ENCODE measurements around the gene GBP3.
"Not testable (repeated sequence)": the region's sequence is repeated elsewhere in the genome, so short reads cannot be mapped to it uniquely, and the experiment has no call there.

GBP3 gene

DNA sequence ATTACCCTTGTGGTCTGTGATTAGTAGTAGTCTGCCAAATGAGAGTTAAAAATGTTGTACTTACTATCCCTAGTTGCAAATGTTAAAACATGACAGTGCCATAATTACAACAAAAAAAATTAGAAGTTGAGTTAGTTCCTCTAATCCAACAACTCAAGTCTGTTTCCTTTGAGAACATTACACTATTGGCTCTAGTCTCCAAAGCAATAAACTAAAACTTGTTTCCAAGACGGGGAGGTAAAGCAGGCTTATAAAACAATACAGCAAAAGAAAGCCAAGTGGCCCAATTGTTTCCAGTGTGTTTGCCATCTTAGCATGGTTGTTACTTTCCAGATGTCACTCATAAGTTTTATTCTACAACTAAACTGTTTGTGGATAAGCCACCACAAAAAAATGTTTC, 41.8 kb downstream of the GBP3 start:
- peaks cover 11% of the 10 kb centered on the region for H3K79me2 ChIP-seq (ENCODE audit: control insufficient read depth, insufficient read depth, low read length)
- no peak overlapping the region for H3K18ac ChIP-seq (ENCODE audit: low read length)
- H3K4me1 ChIP-seq (ENCODE audit: control insufficient read depth, low read depth, low read length) = no peaks in the 10 kb centered on the region
- no peak overlapping the region for H4K5ac ChIP-seq (ENCODE audit: low read length)
- no peak overlapping the region for H2AK5ac ChIP-seq (ENCODE audit: low read length)
- no peak overlapping the region for H3K4me3 ChIP-seq (ENCODE audit: low read length)
- no peak overlapping the region for H2BK120ac ChIP-seq (ENCODE audit: low read depth, low read length)
- WGBS (ENCODE audit: extremely low coverage, insufficient coverage, low lambda C conversion rate) = no CpG with 5 or more reads among the region's 1 CpG
- H3K27ac ChIP-seq (ENCODE audit: low read depth, low read length) = no peak overlapping the region
- H3K23ac ChIP-seq (ENCODE audit: low read length) = no peak overlapping the region
- H3K56ac ChIP-seq (ENCODE audit: low read length) = no peak overlapping the region
- no peak overlapping the region for H2BK5ac ChIP-seq (ENCODE audit: low read length)
- H4K8ac ChIP-seq (ENCODE audit: low read depth, low read length) = no peak overlapping the region
- no peaks in the 10 kb centered on the region for H3K27me3 ChIP-seq (ENCODE audit: insufficient read depth, low read length, poor library complexity)
- H3K9ac ChIP-seq (ENCODE audit: low read length) = no peak overlapping the region
- peaks cover 7% of the 10 kb centered on the region for H3K79me1 ChIP-seq (ENCODE audit: low read length)
- no peaks in the 10 kb centered on the region for H3K36me3 ChIP-seq (ENCODE audit: control insufficient read depth, insufficient read depth, low read length)
- DNase-seq = no peak
- no peak overlapping the region for H3K4me2 ChIP-seq (ENCODE audit: low read length)
- no peak overlapping the region for H2BK15ac ChIP-seq (replicated peaks; ENCODE audit: low read depth)
- H3K4ac ChIP-seq (ENCODE audit: low read depth, low read length) = no peak overlapping the region

DNA sequence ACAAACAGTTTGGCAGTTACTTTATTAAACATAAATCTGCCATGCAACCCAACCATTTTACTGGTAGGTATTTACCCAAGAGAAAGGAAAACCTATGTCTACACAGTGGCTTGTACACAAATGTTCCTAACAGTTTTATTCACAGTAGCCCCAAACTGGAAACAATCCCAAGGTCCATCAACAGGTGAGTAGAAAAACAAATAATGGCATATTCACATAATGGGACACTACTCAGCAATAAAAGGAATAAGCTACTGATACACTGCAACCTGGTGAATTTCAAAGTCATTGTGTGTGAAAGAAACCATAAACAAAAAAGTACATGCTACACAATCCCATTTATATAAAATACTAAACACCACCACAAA, 42.9 kb downstream of the GBP3 start:
- H3K4ac ChIP-seq (ENCODE audit: low read depth, low read length) = no peak overlapping the region
- H3K23ac ChIP-seq (ENCODE audit: low read length) = no peak overlapping the region
- H3K27ac ChIP-seq (ENCODE audit: low read depth, low read length) = no peak overlapping the region
- peaks cover 3% of the 10 kb centered on the region for H3K79me1 ChIP-seq (ENCODE audit: low read length)
- H2AK5ac ChIP-seq (ENCODE audit: low read length) = no peak overlapping the region
- no peak overlapping the region for H3K4me3 ChIP-seq (ENCODE audit: low read length)
- H2BK15ac ChIP-seq (replicated peaks; ENCODE audit: low read depth) = no peak overlapping the region
- no peak overlapping the region for H3K4me2 ChIP-seq (ENCODE audit: low read length)
- H3K27me3 ChIP-seq (ENCODE audit: insufficient read depth, low read length, poor library complexity) = no peaks in the 10 kb centered on the region
- no peaks in the 10 kb centered on the region for H3K4me1 ChIP-seq (ENCODE audit: control insufficient read depth, low read depth, low read length)
- no peak for DNase-seq
- no peak overlapping the region for H2BK5ac ChIP-seq (ENCODE audit: low read length)
- no peak overlapping the region for H3K56ac ChIP-seq (ENCODE audit: low read length)
- H3K36me3 ChIP-seq (ENCODE audit: control insufficient read depth, insufficient read depth, low read length) = no peaks in the 10 kb centered on the region
- no peak overlapping the region for H4K8ac ChIP-seq (ENCODE audit: low read depth, low read length)
- peaks cover 8% of the 10 kb centered on the region for H3K79me2 ChIP-seq (ENCODE audit: control insufficient read depth, insufficient read depth, low read length)
- no peak overlapping the region for H2BK120ac ChIP-seq (ENCODE audit: low read depth, low read length)
- no peak overlapping the region for H4K5ac ChIP-seq (ENCODE audit: low read length)
- H3K18ac ChIP-seq (ENCODE audit: low read length) = no peak overlapping the region
- no peak overlapping the region for H3K9ac ChIP-seq (ENCODE audit: low read length)

DNA sequence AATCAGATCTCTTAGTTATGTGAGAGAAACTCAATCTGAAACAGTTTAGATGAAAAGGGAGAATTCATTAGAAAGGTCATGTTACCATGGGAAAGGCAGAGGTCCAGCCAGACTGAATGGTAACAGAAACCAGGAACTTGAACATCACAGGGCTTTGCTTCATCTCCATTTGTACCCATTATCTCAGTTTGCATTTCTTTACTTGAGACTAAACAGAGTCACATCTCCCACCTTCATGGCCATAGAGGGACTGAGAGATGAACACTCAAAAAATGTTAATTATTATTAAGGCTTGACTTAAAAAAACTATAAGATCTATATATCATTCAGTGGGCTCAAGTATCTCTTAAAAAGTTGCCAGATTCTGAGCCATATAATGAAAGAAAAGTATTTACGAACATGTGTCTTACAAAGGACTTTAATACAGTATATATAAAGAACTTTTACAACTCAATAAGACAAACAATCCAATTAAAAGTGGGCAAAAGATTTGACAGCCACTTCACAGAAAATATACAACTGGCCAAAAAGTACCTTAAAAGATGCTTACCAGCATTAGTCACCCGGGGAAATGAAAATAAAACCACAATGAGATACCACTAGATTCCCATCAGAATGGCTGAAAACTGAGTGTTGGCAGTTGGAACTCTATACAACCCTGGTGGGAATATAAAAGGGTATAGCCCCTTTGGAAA, 43.5 kb downstream of the GBP3 start:
- DNase-seq = no peak
- Histone ChIP-seq H3K18ac (ENCODE audit: low read length) (no peak overlapping the region), H2AK5ac (ENCODE audit: low read length) (no peak overlapping the region), H3K4me2 (ENCODE audit: low read length) (no peak overlapping the region), H3K79me1 (ENCODE audit: low read length) (peaks cover 3% of the 10 kb centered on the region), H2BK15ac (replicated peaks; ENCODE audit: low read depth) (no peak overlapping the region), H3K4ac (ENCODE audit: low read depth, low read length) (no peak overlapping the region), H4K8ac (ENCODE audit: low read depth, low read length) (no peak overlapping the region), H3K4me3 (ENCODE audit: low read length) (no peak overlapping the region), H3K27me3 (ENCODE audit: insufficient read depth, low read length, poor library complexity) (no peaks in the 10 kb centered on the region), H2BK5ac (ENCODE audit: low read length) (no peak overlapping the region), H3K36me3 (ENCODE audit: control insufficient read depth, insufficient read depth, low read length) (no peaks in the 10 kb centered on the region), H3K79me2 (ENCODE audit: control insufficient read depth, insufficient read depth, low read length) (peaks cover 8% of the 10 kb centered on the region), H4K5ac (ENCODE audit: low read length) (no peak overlapping the region), H3K23ac (ENCODE audit: low read length) (no peak overlapping the region), H3K9ac (ENCODE audit: low read length) (no peak overlapping the region), H2BK120ac (ENCODE audit: low read depth, low read length) (no peak overlapping the region), H3K56ac (ENCODE audit: low read length) (no peak overlapping the region), H3K4me1 (ENCODE audit: control insufficient read depth, low read depth, low read length) (no peaks in the 10 kb centered on the region), H3K27ac (ENCODE audit: low read depth, low read length) (no peak overlapping the region)
- no CpG with 5 or more reads among the region's 2 CpGs for whole genome bisulfite sequencing (ENCODE audit: extremely low coverage, insufficient coverage, low lambda C conversion rate)

GRCh38 chr1:88976235-88976634, 46.4 kb downstream of the GBP3 start:
- no peak overlapping the region for H2BK5ac ChIP-seq (ENCODE audit: low read length)
- no peak overlapping the region for H3K9ac ChIP-seq (ENCODE audit: low read length)
- no peak for DNase-seq
- no peak overlapping the region for H2BK120ac ChIP-seq (ENCODE audit: low read depth, low read length)
- no peaks in the 10 kb centered on the region for H3K36me3 ChIP-seq (ENCODE audit: control insufficient read depth, insufficient read depth, low read length)
- H3K4me1 ChIP-seq (ENCODE audit: control insufficient read depth, low read depth, low read length) = peaks cover 6% of the 10 kb centered on the region
- no peak overlapping the region for H3K23ac ChIP-seq (ENCODE audit: low read length)
- no peak overlapping the region for H3K27ac ChIP-seq (ENCODE audit: low read depth, low read length)
- H3K4ac ChIP-seq (ENCODE audit: low read depth, low read length) = no peak overlapping the region
- H4K5ac ChIP-seq (ENCODE audit: low read length) = no peak overlapping the region
- WGBS (ENCODE audit: extremely low coverage, insufficient coverage, low lambda C conversion rate) = no CpG with 5 or more reads among the region's 5 CpGs
- no peaks in the 10 kb centered on the region for H3K27me3 ChIP-seq (ENCODE audit: insufficient read depth, low read length, poor library complexity)
- H4K8ac ChIP-seq (ENCODE audit: low read depth, low read length) = no peak overlapping the region
- H3K4me3 ChIP-seq (ENCODE audit: low read length) = no peak overlapping the region
- peaks cover 12% of the 10 kb centered on the region for H3K79me1 ChIP-seq (ENCODE audit: low read length)
- no peak overlapping the region for H3K4me2 ChIP-seq (ENCODE audit: low read length)
- no peak overlapping the region for H3K56ac ChIP-seq (ENCODE audit: low read length)
- H3K79me2 ChIP-seq (ENCODE audit: control insufficient read depth, insufficient read depth, low read length) = peaks cover 2% of the 10 kb centered on the region
- no peak overlapping the region for H2AK5ac ChIP-seq (ENCODE audit: low read length)
- no peak overlapping the region for H3K18ac ChIP-seq (ENCODE audit: low read length)
- H2BK15ac ChIP-seq (replicated peaks; ENCODE audit: low read depth) = no peak overlapping the region

- not testable (repeated sequence) for H3K4ac ChIP-seq (ENCODE audit: low read depth, low read length); H3K36me3 ChIP-seq (ENCODE audit: control insufficient read depth, insufficient read depth, low read length); H3K4me3 ChIP-seq (ENCODE audit: low read length); H2BK15ac ChIP-seq (replicated peaks; ENCODE audit: low read depth); H3K56ac ChIP-seq (ENCODE audit: low read length); H4K8ac ChIP-seq (ENCODE audit: low read depth, low read length); H3K18ac ChIP-seq (ENCODE audit: low read length); H3K4me2 ChIP-seq (ENCODE audit: low read length); H3K23ac ChIP-seq (ENCODE audit: low read length); H2BK120ac ChIP-seq (ENCODE audit: low read depth, low read length); H3K9ac ChIP-seq (ENCODE audit: low read length); H2AK5ac ChIP-seq (ENCODE audit: low read length); H3K79me2 ChIP-seq (ENCODE audit: control insufficient read depth, insufficient read depth, low read length); H2BK5ac ChIP-seq (ENCODE audit: low read length); H3K27me3 ChIP-seq (ENCODE audit: insufficient read depth, low read length, poor library complexity); H4K5ac ChIP-seq (ENCODE audit: low read length); H3K27ac ChIP-seq (ENCODE audit: low read depth, low read length); H3K4me1 ChIP-seq (ENCODE audit: control insufficient read depth, low read depth, low read length); DNase-seq
- WGBS (ENCODE audit: extremely low coverage, insufficient coverage, low lambda C conversion rate) = no CpG with 5 or more reads among the region's 13 CpGs
- H3K79me1 ChIP-seq (ENCODE audit: low read length) = peaks cover 12% of the 10 kb centered on the region
Measured at GRCh38 chr1:88974616-88975172, 48.0 kb downstream of the GBP3 start.
